Ishikawa (cell line): Measurements from ENCODE around the gene ERCC6L2.

Experiments
- CEBPB ChIP-seq: IDR thresholded peaks from 2 replicates; pipeline ENCODE4 v1.6.1; 2012
- CREB1 ChIP-seq: IDR thresholded peaks from 2 replicates; pipeline ENCODE4 v1.6.1; 2012; ENCODE audit warnings: low read depth
- EGR1 ChIP-seq: IDR thresholded peaks from 2 replicates; pipeline ENCODE4 v1.6.1; 2012
- EP300 ChIP-seq: IDR thresholded peaks from 2 replicates; pipeline ENCODE4 v1.6.1; 2012; ENCODE audit warnings: borderline replicate concordance
- FOXM1 ChIP-seq: IDR thresholded peaks from 2 replicates; pipeline ENCODE4 v1.6.1; 2012; ENCODE audit warnings: low read depth, borderline replicate concordance
- NFIC ChIP-seq: IDR thresholded peaks from 2 replicates; pipeline ENCODE4 v1.6.1; 2012
- RAD21 ChIP-seq: IDR thresholded peaks from 2 replicates; pipeline ENCODE4 v1.6.1; 2012; ENCODE audit warnings: low read depth
- REST ChIP-seq: IDR thresholded peaks from 2 replicates; pipeline ENCODE4 v1.6.1; 2012; ENCODE audit warnings: low read depth, mild to moderate bottlenecking
- TAF1 ChIP-seq: IDR thresholded peaks from 2 replicates; pipeline ENCODE4 v1.6.1; 2012; ENCODE audit warnings: low read depth, mild to moderate bottlenecking
- TCF12 ChIP-seq: IDR thresholded peaks from 2 replicates; pipeline ENCODE4 v1.6.1; 2012; ENCODE audit warnings: low read depth
- TEAD4 ChIP-seq: IDR thresholded peaks from 2 replicates; pipeline ENCODE4 v1.6.1; 2012
- USF1 ChIP-seq: IDR thresholded peaks from 2 replicates; pipeline ENCODE4 v1.6.1; 2012
- YY1 ChIP-seq: IDR thresholded peaks from 2 replicates; pipeline ENCODE4 v1.6.1; 2012; ENCODE audit warnings: low read depth
- ZBTB7A ChIP-seq: IDR thresholded peaks from 2 replicates; pipeline ENCODE4 v1.6.1; 2012; ENCODE audit warnings: low read depth
- TF ChIP-seq, protein P1 (sequence below): IDR thresholded peaks from 2 replicates; pipeline ENCODE4 v1.6.1; 2012

ERCC6L2 gene

GRCh38 chr9:96008502-96009222, 133.2 kb downstream of the ERCC6L2 start:
- no peak for TF ChIP-seq CEBPB
- TF ChIP-seq YY1: no peak
- no peak for TF ChIP-seq EGR1
- TF ChIP-seq NFIC: no peak
- no peak for TF ChIP-seq ZBTB7A
- TF ChIP-seq EP300: no peak
- no peak for TF ChIP-seq FOXM1
- no peak for TF ChIP-seq TEAD4
- no peak for TF ChIP-seq CREB1
- no peak for TF ChIP-seq RAD21

- TF ChIP-seq TEAD4: no peak
- no peak for TF ChIP-seq FOXM1
- TF ChIP-seq EGR1: no peak
- TF ChIP-seq USF1: no peak
- no peak for TF ChIP-seq REST
- TF ChIP-seq CEBPB: no peak
- TF ChIP-seq TAF1: no peak
- TF ChIP-seq CREB1: no peak
- no peak for TF ChIP-seq NFIC
- TF ChIP-seq ZBTB7A: no peak
- TF ChIP-seq RAD21: no peak
- TF ChIP-seq, protein P1, sequence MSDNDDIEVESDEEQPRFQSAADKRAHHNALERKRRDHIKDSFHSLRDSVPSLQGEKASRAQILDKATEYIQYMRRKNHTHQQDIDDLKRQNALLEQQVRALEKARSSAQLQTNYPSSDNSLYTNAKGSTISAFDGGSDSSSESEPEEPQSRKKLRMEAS: no peak
- TF ChIP-seq YY1: no peak
Measured at GRCh38 chr9:96009223-96009602, 133.7 kb downstream of the ERCC6L2 start.

DNA sequence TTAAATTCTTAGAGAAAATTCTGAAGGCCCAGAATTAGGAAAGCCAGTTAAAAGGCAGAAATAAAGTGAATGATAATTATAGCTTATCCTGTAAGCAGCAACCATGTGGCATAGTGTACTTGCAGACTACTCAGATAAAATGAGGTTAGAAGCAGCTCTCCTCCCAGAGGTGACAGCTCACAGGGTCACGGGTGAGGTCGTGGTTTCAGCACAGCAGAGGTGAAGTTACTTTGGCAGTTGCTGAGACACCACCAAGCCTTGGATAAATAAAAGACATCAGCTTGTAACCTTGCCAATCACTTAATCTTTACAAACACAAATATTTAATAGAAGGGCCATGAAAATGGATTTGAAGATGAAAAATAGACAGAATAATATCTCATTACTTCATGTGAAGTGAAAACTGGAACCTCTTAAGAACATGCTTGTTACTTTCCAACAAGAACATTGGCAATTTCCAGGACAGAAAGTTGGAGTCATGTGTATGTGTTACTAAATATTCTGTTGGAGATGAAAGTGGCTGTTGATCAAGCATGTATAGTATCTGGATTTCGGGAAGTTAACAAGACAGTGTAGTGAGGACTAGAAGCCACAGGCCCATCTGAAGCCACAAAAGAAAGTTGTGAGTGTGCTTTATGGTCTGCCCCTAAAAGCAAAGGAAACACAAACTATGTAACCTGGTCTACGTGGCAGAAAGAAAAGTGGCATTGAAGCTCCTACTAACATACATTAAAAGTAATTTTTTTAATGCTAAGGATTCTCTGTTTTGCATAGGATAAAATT, 134.4 kb downstream of the ERCC6L2 start:
- TF ChIP-seq RAD21: no peak
- TF ChIP-seq ZBTB7A: no peak
- TF ChIP-seq EGR1: no peak
- no peak for TF ChIP-seq YY1
- TF ChIP-seq REST: no peak
- no peak for TF ChIP-seq TCF12
- TF ChIP-seq USF1: no peak
- no peak for TF ChIP-seq FOXM1
- no peak for TF ChIP-seq EP300
- TF ChIP-seq CEBPB: no peak
- TF ChIP-seq, protein P1: no peak
- no peak for TF ChIP-seq TEAD4
- no peak for TF ChIP-seq NFIC
- no peak for TF ChIP-seq CREB1
- no peak for TF ChIP-seq TAF1

DNA sequence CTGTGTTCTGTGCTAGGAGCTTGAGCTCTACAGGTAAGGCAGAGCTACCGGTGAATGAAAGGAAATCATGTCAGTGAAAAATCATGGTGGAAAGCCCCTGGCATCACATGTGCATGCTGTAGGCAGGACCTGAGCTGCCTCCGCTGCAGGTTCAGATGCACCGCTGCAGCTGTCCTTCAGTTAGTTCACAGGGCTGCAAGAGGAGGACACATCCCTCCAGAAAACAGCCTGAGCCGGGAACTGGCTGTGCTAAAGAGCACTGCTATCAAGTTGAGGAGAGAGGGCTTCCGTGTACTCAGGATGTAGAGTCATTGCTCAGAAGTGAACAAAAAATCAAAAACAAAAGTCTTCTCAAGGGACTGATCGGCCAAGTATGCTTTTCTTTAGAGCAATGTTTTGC, 138.6 kb downstream of the ERCC6L2 start:
- TF ChIP-seq USF1: no peak
- TF ChIP-seq TEAD4: no peak
- TF ChIP-seq CREB1: no peak
- no peak for TF ChIP-seq FOXM1
- TF ChIP-seq RAD21: no peak
- no peak for TF ChIP-seq EP300
- no peak for TF ChIP-seq TAF1
- no peak for TF ChIP-seq EGR1
- TF ChIP-seq YY1: no peak
- TF ChIP-seq NFIC: no peak
- TF ChIP-seq TCF12: no peak
- no peak for TF ChIP-seq REST
